HG03354 (cell line): ENCODE results near the gene SMIM1.

ENCODE experiments used
- ATAC-seq: cut with Tn5 transposase; IDR thresholded peaks from one replicate; pipeline ENCODE4 v1.9.1; 2021; ENCODE audit warnings: mild to moderate bottlenecking; ENCODE audit not compliant: unreplicated experiment, poor library complexity, severe bottlenecking

SMIM1 gene

DNA sequence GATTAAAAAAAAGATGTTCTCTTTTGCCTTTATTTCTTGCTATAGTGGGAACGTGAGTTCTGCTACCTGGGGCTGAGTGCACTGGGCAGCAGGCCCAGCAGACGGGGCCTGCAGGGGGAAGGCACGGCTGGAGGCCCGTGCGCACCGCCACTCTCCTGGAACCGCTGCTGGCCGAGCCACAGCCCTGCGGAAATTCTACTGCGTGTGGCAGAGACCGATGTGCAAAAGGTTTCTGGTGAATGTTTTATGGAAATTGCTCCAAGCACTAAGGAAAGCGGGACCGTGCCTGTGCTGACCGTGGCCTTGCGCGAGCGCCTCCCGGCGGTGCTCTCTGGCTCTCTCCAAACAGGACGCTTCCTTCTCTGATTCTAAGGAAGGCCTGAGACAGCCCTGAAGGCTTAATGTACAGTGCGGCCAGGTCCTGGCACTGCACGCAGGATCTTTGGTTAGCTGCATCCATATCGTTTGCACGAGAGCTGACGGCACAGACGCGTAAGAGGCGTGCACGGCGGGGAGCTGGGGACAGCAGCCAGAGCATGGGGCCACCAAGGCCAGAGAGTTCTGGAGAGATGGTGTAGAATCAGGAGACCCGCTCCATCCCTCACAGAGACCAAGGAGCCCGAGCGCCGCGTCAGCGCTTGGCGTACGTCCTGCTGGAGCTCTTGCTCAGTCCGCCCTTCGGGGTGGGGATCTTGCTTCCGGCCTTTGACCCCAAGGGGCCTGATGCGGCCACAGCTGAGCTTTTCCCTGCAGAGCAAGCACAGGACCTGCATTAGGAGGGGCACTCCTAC is 42.4 kb downstream of the SMIM1 start:
- no peak for ATAC-seq

DNA sequence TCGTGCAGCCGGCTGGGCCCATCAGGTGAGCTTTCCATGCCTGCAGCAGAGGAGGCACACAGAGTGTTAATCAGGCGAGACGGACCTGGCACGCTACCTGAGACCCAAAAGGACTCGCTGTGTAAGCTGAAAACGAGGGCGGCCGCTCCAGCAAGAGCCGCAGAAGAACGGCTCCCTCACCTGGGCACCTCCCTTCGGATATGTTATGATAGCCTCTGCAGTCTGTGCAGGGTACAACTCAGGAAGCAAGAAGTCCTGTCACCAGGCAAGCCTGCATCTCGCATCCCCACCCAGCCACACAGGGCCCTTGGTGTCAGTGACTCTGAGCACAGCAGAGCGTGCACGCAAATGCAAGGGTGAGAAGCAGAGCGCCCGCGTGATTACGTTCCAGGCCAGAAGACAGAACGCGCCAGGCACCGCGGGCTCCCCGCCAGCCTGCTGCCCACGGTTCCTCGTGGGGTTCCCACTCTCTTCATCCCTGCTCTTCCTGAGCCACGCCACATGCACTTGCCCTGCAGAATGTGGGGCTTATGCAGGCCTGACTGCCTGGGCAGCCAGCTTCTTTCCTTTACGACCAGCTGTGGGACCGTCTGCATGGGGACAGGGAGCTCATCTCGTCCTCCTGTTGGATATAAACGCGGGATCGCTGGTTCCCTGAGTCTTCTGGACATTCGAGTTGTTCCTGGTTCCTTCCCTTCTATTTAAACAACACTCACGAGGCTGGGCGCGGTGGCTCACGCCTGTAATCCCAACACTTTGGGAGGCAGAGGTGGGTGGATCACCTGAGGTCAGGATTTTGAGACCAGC is 44.0 kb downstream of the SMIM1 start:
- no peak for ATAC-seq

DNA sequence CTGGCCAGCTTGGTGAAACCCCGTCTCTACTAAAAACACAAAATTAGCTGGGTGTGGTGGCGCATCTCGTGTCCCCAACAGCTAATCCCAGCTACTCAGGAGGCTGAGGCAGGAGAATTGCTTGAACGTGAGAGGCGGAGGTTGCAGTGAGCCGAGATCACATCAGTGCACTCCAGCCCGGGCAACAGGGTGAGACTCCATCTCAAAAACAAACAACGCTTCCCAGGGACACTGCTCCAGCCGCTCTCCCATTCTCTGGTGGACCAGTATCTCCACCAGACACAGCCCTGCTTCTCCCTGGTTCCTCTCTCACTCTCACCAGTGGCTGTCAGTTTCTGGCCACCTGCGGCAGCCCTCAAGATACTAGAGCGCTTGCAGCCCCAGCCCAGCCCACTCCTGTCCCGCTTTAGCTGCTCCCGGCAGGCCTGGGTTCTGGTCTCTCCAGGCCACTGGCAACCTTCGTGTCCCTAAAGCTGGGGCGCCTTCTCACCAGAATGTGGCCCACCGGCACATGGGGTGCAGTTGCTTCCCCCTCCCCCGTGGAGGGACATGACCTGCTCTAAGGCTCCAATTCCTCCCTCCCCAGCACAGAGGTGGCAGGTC is 44.7 kb downstream of the SMIM1 start:
- ATAC-seq = no peak

DNA sequence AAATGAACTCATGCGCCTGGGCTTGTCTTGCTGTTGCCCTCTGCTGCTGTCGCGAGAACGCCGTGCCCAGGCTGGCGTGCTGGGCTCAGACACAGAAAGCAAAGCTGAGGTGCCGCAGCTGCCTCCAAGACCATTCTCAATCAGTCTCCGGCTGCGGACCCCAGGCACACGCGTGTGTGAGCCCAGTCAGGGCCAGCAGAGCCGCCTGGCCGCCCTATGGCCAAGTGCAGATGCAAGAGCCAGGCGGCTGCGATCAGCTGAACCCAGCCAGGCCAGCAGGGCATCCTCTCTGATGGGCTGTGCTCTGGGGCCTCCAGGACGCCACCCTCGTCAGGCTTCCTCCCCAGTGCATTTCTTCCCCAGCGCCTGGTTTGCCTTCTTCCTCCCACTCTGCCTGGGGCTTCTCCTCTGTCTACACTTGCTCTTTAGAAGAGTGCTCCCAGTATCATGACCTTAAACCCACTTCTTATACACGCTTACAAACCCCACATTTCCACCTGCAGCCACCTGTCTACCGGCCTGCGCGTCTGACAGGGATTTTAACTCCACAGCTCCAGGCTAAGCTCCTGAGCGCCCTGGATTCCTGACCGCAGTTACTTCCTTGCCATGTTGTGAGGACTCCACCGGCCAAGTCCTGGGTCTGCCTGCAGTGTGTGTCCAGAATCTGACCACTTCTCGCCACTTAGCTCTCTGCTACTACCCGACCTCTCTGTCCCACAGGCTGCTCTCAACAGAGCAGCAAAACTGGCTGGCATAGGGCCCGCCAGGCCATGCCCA is 45.5 kb downstream of the SMIM1 start:
- ATAC-seq = no peak

DNA sequence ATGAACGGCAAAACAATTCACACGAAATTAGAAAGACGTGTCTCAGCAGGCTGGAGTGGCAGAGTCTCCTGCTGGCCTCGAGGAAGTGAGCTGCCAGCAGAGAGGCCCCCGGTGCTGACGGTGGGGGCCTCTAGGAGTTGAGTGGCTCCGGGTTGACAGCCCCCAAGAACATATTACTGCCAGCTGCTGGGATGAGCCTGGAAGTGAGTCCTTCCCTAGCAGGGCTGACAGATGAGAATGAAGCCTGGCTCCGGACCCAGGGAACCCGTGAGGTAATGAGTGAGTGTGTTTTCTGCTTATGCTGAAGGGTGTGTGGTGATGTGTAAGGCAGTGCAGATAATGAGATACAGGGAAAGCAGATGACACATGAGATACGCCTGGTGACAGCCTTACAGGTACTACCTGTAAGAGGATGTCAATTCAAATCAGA is 47.2 kb downstream of the SMIM1 start:
- ATAC-seq = no peak

DNA sequence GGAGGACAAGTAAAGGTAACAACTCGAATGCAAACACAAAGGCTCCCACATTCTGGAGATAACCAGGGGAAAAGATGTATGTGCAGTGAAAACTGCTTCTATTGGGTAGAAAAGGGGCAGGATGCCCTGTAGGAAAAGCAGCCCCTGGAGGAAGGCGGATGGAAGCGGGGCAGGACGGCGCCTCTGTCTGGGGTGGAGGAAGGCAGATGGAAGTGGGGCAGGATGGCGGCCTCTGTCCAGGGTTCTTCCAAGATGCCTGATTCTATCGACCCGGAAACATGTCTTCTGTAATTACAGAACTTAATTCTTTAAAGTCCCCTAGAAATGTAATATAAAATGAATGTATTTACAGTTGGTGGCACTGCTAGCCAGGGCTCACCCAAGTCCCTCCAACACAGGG is 47.8 kb downstream of the SMIM1 start:
- no peak for ATAC-seq

DNA sequence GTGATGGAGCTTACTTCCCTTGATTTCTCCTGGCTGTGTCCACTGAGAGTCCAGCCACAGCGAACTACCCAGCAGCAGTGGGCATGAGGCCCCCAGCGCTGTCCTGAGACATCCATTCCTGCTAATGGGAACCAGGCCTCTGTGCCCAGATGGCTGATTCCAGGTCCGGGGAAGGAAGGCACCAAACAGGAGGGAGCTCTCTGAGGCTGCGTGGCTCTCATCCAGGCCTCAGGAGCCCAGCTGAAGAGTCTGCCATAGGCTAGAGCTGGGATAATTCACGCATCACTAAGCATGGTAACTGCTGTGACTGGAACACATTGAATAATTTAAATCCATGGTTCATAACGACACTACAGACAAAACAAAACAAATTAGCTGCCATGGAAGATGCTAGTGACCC is 48.5 kb downstream of the SMIM1 start:
- ATAC-seq = no peak

DNA sequence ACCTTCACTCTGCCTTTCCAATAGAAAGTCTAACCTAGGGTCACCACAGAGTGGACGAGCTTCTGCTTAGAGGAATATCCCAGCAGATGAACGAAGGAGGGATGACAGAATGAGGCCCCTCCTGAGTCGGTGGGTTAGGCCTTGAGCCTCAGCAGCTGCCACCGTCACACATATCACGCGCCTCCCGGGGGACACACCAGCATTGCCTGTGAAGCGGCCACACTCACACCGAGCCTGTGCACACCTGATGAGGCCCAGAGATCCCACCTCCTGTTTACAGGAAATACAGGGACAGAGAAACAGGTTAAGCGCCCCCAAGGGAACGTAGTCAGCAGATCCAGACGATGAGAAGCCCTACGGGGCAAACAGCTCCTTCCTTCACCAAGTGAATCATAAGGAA is 48.9 kb downstream of the SMIM1 start:
- ATAC-seq = no peak

DNA sequence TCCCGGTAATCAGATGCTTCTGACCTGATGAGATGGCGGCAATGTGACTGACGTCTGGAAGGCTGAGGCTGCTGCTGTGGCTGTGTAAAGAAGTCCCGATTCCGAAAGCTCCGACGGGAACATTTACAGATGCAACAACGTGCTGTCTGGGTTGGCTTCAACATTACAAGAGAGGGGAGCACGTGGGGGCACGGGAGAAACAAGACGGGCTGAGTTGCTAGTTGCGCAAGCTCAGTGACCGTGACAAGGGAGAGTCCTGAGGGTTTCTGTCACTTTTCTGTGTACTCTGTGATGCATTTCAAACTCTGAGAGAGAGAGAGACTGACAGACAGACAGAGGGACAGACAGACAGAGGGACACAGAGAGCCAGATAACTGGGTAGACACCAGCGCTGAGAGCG is 49.4 kb downstream of the SMIM1 start:
- ATAC-seq = no peak

DNA sequence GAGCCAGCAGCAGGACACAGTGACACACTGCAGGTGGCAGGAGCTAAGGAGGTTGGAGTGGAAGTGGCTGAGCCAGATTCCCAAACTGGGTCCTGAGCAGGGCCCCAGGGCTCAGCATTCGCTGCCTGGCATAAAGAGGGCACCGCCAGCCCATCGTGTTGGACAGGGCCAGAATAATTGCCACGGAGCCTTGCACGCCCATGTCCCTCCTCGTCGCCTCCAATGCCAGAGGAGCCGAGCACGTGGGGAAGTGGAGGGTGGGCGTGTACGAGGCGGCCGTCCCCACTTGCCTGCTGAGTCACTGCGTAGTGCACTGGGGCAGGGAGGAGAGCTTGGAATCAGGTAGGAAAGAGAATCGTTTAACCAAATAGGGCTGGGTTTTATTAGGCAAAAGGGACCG is 49.9 kb downstream of the SMIM1 start:
- no peak for ATAC-seq

DNA sequence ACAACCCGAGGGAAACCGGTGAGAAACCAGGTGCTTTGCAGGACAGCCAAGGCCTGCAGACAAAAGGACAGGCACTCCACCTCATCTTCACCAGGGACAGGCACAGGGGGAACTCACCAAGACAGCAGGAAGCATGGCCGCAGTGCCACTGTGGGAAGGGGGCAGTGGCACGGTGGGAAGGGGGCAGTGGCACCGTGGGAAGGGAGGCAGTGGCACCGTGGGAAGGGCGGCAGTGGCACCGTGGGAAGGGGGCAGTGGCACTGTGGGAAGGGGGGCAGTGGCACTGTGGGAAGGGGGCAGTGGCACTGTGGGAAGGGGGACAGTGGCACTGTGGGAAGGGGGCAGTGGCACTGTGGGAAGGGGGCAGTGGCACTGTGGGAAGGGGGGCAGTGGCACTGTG is 52.1 kb downstream of the SMIM1 start:
- ATAC-seq = no peak

DNA sequence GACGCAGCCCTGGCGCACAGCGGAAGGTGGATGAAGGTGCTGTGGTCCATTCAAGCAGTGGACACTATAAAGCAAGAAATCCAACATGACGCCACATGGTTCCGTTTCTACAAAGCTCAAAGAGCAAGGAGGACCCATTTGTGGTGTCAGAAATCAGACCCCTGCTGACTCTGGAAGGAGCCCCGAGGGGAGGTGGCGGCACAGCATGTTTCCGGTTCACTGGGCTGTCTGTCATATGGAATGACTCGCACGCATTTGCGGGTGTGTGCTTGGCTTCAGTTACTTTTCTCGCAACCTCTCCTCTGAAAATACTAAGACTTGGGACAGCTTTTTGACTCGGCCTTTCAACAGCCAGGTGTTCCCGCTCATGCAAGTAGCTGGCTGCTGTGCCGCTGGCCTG is 52.8 kb downstream of the SMIM1 start:
- ATAC-seq = no peak
